Stimulated activated CD4-positive, alpha-beta T cell treated with anti-CD3 and anti-CD28 coated beads, TNF-alpha, amount 100 ng/mL, for 4 hours (primary cell): Measurements from ENCODE around the gene PLXNA2.

Experiments
- DNase-seq, 3 experiments: peaks; one replicate each; pipeline ENCODE4 v3.0.0-alpha.2; 2020; ENCODE audit warnings: low read depth in 3 of 3

Gene PLXNA2

DNA sequence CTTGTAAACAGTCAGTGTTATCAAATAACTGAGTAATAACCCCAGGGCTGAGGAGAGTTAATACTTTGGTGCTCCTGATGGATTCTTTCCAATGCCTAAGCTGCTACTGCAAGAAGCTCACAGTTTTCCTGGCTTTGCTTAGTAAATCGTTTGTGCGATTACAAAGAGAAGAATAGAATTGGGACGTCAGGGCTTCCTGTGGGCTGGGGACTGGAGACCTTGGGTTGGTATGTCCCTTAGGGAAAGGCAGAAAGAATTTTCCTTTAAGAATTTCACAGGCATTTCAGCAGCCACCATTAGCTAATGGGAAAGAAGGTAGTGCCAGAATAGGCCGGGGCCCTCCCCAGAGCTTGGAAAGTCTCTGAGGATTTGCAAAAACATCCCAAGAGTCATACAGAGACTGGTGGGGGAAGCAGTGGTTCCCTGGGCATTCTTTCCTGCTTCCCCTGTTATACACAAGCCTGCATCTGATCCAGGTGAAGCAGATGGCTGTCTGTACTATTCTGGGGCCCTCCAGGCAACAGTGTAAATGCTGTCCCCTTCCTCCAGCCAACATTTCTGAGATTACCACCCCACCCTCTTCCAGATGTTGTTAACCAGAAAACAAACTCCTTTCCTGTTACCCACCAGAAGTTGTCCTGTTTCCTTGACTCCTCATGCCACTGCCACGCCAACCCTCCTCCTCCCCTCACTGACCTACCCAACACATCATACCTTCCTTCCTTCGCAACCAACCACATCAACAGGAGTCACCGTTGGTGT, 40.2 kb downstream of the PLXNA2 start:
- no peak for DNase-seq

DNA sequence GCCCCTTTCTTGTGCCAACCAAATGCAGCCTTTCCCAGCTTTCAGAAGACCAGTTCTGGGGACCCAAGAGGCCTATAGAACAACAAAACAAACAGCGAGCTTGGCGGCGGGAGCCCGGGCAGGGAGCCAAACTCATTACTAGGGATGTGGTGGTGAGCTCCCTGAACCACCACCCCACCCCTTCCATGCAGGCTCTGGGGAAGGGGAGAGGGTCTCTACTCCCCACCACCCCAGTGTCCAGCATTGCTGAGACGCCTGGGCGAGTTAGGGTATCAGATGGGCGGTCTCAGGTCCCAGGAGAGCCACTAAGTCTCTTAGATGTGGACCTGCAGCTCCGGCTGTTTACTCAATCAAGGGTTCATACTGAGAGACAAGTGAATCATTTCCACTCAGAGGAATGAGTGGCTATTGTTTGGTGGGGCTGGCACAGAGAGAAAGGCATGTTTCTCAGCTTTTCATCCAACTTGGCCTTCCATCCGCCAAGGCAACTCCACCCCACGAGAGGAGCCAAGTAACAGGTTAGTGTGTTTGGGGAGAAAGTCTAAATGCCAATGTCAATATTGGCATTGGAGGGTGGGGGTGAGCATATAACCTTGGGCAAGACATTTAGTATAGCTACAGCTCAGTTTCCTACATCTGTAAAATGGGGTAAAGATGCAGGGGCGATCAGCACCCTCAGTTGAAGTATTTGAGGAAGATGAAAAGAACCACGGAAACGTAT, 40.9 kb downstream of the PLXNA2 start:
- no peak for DNase-seq

DNA sequence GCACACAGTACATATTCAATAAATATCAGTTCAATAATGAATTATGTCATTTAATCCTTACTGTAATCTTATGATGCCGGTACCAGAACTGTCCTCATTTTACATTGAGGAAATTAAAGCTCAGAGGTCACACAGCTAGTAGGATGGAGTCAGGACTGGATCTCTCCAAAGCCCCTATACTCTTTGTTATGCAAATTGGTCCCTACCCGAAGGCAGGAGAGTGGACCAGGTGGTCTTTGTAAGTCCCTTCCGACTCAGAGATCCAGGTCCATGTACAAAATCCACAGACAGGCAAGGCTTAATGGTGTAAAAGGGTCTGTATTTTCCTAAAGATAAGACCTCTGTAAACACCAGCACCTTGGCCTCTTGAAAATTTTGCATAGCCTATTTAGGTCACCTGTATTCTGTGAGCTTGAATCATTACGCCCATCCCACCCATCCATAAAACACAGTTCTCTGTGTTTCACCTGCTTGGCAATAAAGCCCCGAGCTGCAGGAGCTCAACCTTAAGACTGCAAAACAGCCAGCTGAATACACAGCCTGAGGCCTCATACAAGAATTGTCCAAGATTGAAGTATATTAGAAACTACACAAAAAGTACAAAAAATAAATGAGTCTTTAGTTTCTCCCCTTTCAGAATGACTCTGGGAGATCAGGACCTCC, 41.7 kb downstream of the PLXNA2 start:
- no peak for DNase-seq

DNA sequence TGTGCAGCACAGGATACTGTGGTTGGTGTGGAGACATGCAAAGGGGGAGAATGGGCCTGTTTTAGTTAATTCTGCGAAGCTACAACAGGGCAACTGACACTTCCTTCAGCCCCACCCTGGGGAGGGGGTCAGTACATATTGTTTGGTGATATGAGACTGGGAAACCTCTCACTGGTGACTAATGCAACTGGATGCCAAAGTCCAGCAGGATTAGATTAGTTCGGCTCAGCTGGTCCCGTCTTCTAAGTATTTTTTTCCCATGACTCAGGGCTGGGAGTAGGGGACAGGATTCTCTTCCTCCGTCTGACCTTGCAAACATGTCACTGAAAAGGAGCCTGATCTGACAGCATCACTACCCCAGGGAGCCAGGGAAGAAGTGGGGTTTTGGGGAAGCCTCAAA, 43.0 kb downstream of the PLXNA2 start:
- no peak for DNase-seq

DNA sequence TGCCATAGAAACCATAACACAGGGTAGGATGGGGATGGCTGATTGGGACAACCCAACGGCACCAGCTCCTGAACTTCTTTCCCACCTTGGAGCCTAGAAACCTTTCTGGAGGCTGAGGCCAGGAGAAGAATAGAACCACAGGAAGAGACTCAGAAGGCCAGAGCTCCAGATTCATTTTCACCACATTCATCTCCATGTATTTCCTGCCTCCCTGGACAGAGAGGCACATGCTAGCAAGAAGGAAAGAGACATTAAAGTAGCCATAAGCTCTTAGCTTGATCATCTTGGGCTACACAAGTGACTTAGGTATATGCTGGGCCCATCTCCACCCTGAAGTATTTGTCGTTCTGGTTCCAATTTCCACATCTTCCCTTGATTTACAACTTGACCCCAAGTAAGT, 44.1 kb downstream of the PLXNA2 start:
- no peak for DNase-seq

DNA sequence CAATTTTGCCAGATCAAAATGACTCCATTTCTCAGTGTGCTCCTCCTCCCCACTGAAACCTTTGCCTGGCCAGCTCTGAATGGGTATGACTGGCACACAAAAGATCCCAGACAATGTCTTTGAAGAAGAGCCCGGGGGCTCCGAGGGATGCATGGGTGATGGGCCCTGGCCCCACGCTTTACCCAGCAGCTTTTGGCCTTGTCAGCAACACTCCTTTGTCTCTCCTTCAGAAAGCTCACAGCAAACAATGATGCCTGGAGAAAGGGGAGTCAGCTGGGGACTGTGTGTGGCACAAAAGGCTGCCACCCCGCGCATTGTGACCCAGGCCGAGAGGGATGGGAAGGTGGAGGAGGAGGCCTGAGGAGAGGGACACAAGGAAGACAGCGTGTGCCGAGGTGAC, 45.9 kb downstream of the PLXNA2 start:
- DNase-seq = no peak

DNA sequence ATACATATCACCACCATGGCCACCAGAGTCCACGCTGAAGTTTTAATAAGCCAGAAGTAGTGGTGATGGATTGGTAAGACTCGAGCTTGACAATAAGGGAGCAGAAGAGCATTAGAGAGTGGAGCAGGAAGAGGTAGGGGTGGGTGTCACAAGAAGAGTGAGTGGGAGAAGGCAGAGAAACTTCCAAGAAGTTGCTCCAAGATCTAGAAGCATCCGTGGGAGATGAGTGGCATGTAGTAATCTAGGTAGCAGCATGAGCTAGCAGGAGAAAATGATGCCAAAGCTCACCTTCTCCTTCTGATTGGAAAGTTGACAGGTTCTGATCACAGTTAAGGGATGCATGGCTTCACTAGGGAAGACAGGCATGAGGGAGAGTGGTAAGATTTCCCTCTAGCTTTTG, 49.2 kb downstream of the PLXNA2 start:
- DNase-seq = no peak

DNA sequence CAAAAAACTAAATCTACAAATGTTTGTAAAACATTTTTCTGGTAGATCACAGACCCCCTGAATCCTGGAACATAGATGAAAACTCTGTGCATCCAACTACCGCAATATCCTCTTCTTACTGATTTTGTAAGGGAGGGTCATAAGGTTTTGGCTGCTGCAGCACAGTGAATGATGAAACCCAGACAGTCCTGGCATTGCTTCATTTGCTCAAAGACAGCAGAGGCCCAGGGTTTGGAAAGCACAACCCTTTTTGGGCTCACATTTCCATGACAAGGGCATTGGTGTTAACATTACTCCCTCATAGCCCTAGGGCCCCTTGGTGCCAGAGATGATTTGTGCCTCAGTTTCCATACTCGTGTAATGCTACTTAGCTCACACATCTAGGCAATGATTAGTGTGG, 51.2 kb downstream of the PLXNA2 start:
- no peak for DNase-seq

DNA sequence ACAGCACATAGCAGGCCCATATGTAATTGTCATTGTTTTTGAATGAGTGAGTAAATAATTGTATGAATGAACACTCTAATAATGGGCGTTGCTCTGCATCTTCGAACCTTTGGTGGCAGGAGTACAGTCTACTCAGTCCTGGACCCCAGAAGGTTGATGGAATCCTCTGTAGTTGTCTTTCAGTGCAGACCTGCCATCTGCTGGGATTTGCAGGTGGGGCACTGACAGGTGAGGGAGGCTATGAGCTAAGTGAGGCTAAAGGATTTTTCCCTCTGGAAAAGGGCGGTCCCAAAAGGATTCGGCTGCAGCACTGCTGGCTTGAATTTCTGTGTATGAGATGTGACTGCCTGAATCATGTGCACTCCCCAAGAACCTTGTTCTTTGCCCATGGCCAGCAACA, 53.4 kb downstream of the PLXNA2 start:
- DNase-seq = no peak

DNA sequence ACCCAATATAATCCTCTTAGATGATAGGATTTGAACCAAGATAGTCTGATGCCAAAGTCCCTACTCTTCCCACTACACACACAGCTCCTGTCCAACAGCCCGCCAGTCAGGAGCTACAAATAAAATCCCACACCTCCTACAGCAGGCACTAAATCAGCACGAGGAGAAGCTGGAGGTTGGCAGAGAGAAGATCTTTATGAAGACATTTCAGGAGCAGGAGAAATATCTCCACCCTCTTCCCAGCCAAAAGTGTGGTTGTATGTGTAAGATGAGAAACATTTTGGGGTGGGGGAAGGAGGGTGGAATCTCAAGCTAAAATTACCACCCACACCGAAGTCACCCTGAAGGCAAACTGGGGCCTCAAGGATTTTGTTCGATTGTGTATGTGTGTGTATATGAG, 54.5 kb downstream of the PLXNA2 start:
- no peak for DNase-seq

DNA sequence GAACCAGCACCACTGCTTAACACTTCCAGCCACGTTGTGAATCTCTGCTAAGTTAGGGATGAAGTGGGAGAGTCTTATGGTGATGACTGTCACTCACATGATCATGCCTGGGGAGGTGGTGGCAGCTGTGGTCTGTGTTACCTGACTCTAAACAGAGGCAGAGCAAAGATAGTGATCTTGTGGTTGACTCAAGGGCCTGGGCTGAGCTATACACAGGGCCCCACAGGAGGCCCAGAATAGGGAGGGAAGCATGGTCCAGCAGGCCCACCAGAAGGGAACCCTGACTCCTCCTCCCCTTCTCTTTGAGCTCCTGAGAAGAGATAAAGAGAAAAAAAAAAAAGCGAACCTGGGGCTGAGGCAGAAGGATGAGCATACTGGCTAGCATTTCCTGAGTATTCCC, 55.0 kb downstream of the PLXNA2 start:
- no peak for DNase-seq

DNA sequence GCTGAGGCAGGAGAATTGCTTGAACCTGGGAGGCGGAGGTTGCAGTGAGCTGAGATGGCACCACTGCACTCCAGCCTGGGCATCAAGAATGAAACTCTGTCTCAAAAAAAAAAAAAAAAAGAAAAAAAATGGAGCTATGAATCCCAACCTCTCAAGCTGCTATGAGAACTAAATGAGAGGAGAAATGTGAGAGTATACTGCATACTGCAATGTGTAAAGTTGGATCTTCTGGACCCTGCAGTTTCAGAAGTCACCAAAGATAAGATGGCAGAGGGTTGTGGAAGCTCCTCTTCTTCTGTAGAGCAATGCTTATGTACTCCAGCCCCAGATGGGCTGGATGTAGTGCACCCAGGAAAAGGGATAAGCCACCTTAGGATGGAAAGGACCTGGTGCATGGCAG, 55.6 kb downstream of the PLXNA2 start:
- DNase-seq = no peak

DNA sequence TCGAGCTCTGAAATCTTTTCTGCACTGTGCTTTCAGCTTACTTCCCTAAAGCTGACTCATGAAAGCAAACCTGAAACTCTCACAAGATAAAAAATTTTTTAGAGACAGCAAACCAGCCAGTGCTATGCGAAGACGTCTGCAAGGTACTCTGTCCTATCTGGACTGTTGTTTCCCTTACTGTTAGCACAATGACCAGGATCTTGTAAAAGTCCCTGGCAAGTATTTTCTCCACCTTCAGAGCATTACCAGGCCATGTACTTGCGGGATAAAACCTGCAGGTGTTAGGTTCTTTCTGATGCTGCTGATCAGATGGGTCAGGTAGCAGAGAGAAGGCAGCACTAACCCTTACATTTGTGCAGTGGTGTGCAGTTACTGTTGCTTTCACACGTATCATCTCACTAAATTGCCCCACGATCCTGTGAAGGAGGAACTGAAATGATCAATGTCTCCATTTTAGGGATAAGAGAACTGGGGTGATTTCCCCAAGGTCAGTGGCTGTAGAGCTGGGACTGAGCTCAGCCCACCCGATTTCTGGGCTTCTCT, 56.6 kb downstream of the PLXNA2 start:
- no peak for DNase-seq

DNA sequence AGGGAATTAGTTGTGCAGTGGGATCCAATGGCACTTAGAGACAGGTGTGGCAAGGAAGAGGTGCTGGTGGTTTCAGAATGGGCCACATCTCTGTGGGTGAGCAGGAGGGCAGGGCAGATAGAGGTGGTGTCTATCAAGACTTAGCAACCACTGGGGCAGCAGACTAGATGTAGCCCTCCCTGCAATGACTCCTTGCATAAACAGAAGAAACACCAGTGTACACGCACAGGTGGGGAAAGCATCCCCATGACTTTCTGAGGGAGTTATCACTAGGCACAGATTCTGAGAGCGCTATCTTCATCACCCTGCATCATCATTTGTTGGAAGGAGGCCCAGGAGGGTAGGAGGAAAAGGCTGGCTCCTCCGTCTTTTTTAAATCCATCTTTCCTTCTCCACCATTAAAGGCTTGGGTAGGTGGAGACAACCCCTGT, 58.4 kb downstream of the PLXNA2 start:
- no peak for DNase-seq

DNA sequence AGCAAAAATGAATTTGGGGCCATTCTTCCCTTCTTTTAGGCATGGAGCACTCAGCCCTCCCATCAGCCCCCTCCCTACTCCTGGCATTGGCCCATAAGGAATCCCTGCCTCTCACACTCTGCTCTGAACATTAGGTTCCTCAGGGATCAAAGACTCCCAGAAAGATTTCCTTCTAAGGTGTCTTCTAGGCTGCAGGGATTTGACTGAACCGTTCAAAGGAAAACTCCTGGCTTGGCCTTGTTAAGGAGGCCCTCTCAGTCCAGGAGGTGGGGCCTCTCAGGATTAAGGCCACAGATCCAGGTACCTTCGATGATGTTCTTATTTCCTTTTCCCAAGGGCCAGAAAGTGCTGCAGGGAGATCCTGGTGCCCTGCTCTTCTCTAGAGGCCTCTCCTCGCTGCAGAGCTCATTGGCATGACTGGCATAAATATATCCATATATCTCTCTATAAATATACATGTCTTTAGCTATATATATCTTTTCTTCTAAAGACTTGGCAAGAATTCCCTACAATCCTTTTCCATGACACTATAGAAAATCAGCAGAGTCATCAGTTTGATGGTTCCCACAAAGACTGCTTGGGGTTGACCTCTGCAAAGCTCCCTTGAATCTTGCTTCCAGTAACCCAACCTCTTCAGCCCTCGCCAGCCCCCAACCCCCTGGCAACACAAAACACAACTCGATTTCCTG, 59.1 kb downstream of the PLXNA2 start:
- no peak for DNase-seq

DNA sequence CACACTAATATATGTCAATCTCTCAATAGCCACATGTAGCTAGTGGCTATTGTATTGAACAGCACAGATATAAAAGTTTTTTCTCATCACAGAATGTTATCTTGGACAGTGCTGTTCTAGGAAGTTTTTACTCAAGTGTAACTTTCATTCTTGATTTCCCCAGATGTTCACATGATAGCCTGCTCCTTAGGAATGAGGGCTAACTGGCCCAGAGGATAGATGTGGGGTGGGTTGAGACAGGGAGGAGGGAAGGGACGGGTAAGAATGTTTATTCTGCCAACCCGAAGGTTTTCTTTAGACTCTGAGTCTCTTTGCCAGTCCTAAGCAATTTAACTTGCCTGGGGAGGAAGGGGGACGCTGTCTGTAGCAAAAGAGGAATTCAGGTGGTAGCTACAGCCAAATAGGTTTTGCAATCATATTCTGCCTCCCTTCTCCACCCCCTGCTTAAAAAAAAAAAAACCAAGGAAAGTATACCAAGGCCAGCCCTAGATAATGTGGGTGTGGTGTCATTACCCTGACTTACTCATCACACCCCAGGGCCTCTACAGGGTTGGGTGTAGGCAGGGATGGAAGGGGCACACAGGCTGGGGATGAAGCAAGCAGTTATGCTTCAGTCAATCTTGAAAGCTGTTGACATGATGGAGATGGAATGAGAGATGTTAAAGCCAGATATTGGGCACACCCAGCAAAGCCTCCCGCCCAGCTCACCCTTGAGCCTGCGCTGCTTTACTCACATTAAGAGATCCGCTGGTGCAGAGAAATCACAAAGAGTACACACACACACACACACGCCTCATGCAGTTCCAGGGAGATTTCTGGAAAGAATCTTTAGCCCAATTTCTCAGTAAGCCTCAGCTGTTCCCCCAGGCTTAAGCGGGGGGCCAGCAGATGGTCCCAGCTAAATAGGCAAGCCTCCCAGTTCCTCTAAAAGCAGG, 59.9 kb downstream of the PLXNA2 start:
- no peak for DNase-seq

DNA sequence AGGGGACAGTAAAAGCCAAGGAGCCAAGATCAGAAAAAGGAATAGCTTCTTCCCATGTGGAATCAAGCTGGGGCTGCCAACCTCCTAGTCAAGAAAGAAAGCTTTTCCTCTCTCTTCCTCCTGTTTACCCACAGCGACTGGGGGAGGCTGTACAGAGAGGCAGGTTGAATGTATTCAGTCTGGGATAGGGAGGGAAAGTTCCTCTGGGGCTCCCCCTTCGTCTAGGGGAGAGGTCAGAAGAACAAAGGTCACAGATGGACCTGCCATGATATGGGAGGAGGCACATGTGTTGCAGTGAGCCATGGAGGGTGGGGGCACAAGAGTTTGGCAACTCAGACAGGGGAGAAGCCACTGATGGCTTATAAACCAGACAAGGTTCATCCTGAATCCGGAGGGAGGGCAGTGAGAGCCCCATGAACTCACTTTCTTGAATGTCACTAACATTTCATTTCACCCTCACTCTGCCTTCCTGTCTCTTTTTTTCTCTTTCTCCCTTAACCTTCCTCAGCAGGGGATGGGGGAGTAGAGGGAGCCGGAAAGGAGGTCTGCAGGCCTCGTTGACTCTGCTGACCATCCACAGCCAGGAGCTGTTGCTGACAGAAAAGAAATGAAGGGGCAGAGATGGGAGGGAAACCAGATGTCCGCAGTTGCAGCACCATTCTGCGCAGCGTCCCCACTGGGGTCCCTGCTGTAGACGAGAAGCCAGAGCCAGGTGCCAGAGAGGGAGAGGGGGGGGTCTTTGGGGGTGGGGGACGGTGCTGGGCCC, 61.1 kb downstream of the PLXNA2 start:
- no peak for DNase-seq

DNA sequence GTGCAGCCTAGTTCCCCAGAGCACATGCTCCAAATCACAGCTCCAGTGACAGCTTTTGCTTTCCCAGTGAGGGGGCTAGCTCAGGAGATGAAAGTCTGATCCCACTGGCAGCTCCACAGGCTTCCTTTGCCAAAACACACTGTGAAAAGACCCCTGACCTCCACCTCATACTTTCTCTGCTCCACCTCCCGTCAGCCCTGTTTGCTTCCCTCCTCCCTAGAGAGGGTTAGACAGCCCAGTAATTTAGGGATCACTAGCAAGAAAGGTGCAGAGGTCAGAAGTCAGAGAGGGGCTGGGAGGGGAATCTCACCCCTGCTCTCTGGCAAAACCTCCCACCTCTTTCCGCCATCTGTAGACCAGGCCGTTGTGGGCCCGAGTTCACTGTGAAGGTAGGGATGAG, 62.8 kb downstream of the PLXNA2 start:
- DNase-seq = no peak

DNA sequence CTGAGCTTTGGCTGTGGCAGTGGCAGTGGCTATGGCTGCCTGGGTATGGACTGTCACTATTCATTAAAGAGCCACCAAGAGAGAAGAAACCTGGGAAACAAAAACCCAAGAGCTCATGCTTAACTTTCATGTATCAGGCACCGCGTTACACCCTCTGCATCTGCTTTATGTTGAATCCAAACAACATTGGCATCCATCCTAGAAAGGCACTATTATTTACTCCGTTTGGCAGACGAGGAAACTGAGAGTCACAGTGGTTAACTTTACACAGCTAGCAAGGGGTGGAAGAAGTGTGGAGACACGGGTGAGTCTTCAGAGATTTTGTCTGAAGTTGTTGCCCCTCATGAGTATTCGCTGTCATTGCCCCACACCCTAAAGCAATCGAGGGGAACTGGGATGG, 63.8 kb downstream of the PLXNA2 start:
- no peak for DNase-seq

DNA sequence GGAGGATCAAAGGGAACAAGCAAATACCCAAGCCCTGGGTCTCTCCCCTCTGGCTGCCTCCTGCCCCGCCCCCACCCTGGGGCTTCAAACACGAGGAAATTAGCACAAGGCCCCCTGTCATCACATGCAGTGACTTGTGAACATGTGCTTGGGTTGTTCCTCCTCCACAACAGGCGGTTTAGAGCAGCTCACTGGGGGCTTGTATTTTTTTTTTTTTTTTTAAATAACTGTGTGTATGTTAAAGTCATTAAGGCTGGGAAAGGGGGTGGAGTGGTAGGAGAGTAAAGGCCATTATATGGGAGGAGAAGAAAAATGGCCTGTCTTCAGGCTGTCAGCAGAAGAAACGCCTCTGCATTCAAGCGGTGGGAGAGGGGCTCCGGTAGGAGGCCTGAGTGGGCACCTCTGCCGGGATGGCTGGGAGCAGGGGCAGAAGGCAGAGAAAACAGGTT, 64.2 kb downstream of the PLXNA2 start:
- no peak for DNase-seq
